Keratinocyte (primary cell): ENCODE data around the gene OBSL1. TPM values are rescaled to one million over a fixed set of nuclear protein-coding genes. Genes with fewer than 3 reads are reported as not detected.

Experiments
- DNase-seq: peaks from one replicate; pipeline ENCODE4 v3.0.0-alpha.2; 2011; ENCODE audit warnings: low read depth, missing footprints, low spot score
- FAIRE-seq: peaks from 2 replicates; lab custom pipeline; 2011; peaks lifted over from hg19 to GRCh38; lab: Jason Lieb, UNC
- H2AFZ ChIP-seq: 2 replicates; pipeline ENCODE4 v1.6.0; 2012; ENCODE audit warnings: low read length, control low read depth, inconsistent platforms; ENCODE audit not compliant: control insufficient read depth
- H3K27ac ChIP-seq: 2 replicates; pipeline ENCODE4 v1.5.1; 2011; ENCODE audit warnings: low read length; ENCODE audit not compliant: control insufficient read depth, insufficient read depth
- H3K27me3 ChIP-seq: 3 replicates; pipeline ENCODE4 v1.6.0; 2011; ENCODE audit warnings: low read length; ENCODE audit not compliant: control insufficient read depth, insufficient read depth; ENCODE audit errors: extremely low read depth
- H3K36me3 ChIP-seq, 2 experiments: 2 replicates in 1 of 2; 3 replicates in 1 of 2; pipeline ENCODE4 v1.5.1; 2011; ENCODE audit warnings: low read length in 2 of 2, mild to moderate bottlenecking in 1 of 2; ENCODE audit not compliant: control insufficient read depth in 2 of 2, insufficient read depth in 2 of 2; ENCODE audit errors: extremely low read depth in 1 of 2
- H3K4me1 ChIP-seq: 3 replicates; pipeline ENCODE4 v1.5.1; 2011; ENCODE audit warnings: low read length; ENCODE audit not compliant: control insufficient read depth, insufficient read depth; ENCODE audit errors: extremely low read depth
- H3K4me2 ChIP-seq: 3 replicates; pipeline ENCODE4 v1.6.0; 2011; ENCODE audit warnings: low read depth, low read length; ENCODE audit not compliant: control insufficient read depth, insufficient read depth; ENCODE audit errors: extremely low read depth
- H3K4me3 ChIP-seq, 3 experiments: fragments of 200-600 bp in 1 of 3; sonication (generic) in 1 of 3; 2 replicates in 2 of 3; 3 replicates in 1 of 3; pipeline ENCODE4 v1.5.1; 2011 to 2016; ENCODE audit warnings: low read length in 3 of 3, mild to moderate bottlenecking in 3 of 3, control low read depth in 2 of 3, inconsistent platforms in 1 of 3, low read depth in 1 of 3, mixed read lengths in 1 of 3, mixed run types in 1 of 3, moderate library complexity in 1 of 3; ENCODE audit not compliant: control insufficient read depth in 2 of 3, insufficient read depth in 2 of 3; ENCODE audit errors: extremely low read depth in 1 of 3
- H3K79me2 ChIP-seq: 2 replicates; pipeline ENCODE4 v1.6.0; 2012; ENCODE audit warnings: low read length; ENCODE audit not compliant: control insufficient read depth, insufficient read depth
- H3K9ac ChIP-seq: 3 replicates; pipeline ENCODE4 v1.6.0; 2011; ENCODE audit warnings: low read length; ENCODE audit not compliant: control insufficient read depth, insufficient read depth; ENCODE audit errors: extremely low read depth
- H3K9me1 ChIP-seq: 3 replicates; pipeline ENCODE4 v1.6.0; 2011; ENCODE audit warnings: low read length; ENCODE audit not compliant: control insufficient read depth, insufficient read depth; ENCODE audit errors: extremely low read depth
- H3K9me3 ChIP-seq: 2 replicates; pipeline ENCODE4 v1.5.1; 2012; ENCODE audit warnings: low read depth, low read length; ENCODE audit not compliant: control insufficient read depth
- H4K20me1 ChIP-seq: 3 replicates; pipeline ENCODE4 v1.6.0; 2011; ENCODE audit warnings: low read length; ENCODE audit not compliant: control insufficient read depth, insufficient read depth; ENCODE audit errors: extremely low read depth
- EZH2 ChIP-seq: IDR thresholded peaks from one replicate; pipeline ENCODE4 v1.6.1; 2012; ENCODE audit warnings: inconsistent platforms, mild to moderate bottlenecking, low read length, moderate library complexity
- dilution Hi-C: fragments of 300-500 bp; cut with MboI; formaldehyde crosslinking; loops from one replicate; pipeline ENCODE4 v1.7.0; 2020; ENCODE audit warnings: low sequenced_read_pairs; ENCODE audit not compliant: extremely low pct_ligation_motif_present
- polyA plus RNA-seq, 5 experiments: library from polyadenylated mRNA; depleted of rRNA in 3 of 5; stranded (reverse) in 3 of 5; stranded (forward) in 1 of 5; unstranded in 1 of 5; fragments of >200 nt; gene quantifications; 1 replicate in 1 of 5; 2 replicates in 3 of 5; 3 replicates in 1 of 5; pipeline versions ENCODE4 v1.2.1 to v1.2.3, GENCODE V29; 2011 to 2012; ENCODE audit warnings: missing spikeins in 2 of 5, low read depth in 1 of 5, low replicate concordance in 1 of 5
- TF ChIP-seq, protein P1 (sequence below), 3 experiments: IDR thresholded peaks in 1 of 3; conservative IDR thresholded peaks in 1 of 3; optimal IDR thresholded peaks in 1 of 3; 2 replicates in 2 of 3; 3 replicates in 1 of 3; pipeline versions ENCODE3 to v1.5.1; 2011; ENCODE audit warnings: low read length in 3 of 3, mild to moderate bottlenecking in 3 of 3, moderate library complexity in 2 of 3, control low read depth in 1 of 3, inconsistent platforms in 1 of 3; ENCODE audit not compliant: insufficient read depth in 2 of 3; ENCODE audit errors: extremely low read depth in 1 of 3

The OBSL1 gene
- polyA plus RNA-seq, 1 donor (not counting 4 experiments of a cell fraction or from before 2014, with no cell fraction given), result 9.3 TPM

DNA sequence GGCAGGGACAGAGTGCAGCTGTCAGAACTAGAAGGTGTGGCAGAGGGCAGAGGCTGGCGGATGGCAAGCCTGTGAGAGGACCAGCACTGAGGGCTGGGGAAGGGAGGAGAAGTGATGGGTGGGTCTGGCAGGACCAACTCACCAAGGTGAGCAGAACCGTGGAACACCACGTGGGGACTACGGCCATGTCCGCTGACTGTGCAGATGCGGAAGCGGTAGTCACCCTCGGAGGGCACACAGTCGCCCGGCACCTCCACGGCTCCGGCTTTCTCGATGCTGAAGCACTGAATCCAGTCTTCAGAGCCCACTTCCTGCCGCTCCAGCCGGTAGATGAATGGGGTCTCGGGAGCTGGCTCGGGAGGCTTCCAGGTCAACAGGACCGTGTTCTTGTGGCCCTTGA lies 4.2 kb downstream of the OBSL1 start:
- Histone ChIP-seq H3K36me3 (no peaks in the 10 kb centered on the region), H4K20me1 (no peaks in the 10 kb centered on the region), H3K9ac (no peak overlapping the region), H3K27me3 (no peaks in the 10 kb centered on the region), H3K9me3 (no peaks in the 10 kb centered on the region), H3K79me2 (no peaks in the 10 kb centered on the region), H2AFZ (no peak overlapping the region), H3K4me3 (no peak overlapping the region), H3K27ac (no peak overlapping the region), H3K9me1 (no peaks in the 10 kb centered on the region), H3K4me1 (peaks cover 7% of the 10 kb centered on the region), H3K4me2 (no peak overlapping the region)
- TF ChIP-seq, protein P1, sequence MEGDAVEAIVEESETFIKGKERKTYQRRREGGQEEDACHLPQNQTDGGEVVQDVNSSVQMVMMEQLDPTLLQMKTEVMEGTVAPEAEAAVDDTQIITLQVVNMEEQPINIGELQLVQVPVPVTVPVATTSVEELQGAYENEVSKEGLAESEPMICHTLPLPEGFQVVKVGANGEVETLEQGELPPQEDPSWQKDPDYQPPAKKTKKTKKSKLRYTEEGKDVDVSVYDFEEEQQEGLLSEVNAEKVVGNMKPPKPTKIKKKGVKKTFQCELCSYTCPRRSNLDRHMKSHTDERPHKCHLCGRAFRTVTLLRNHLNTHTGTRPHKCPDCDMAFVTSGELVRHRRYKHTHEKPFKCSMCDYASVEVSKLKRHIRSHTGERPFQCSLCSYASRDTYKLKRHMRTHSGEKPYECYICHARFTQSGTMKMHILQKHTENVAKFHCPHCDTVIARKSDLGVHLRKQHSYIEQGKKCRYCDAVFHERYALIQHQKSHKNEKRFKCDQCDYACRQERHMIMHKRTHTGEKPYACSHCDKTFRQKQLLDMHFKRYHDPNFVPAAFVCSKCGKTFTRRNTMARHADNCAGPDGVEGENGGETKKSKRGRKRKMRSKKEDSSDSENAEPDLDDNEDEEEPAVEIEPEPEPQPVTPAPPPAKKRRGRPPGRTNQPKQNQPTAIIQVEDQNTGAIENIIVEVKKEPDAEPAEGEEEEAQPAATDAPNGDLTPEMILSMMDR (optimal IDR thresholded peaks at IDR 0.05 in 1 of 3, IDR thresholded peaks at IDR 0.05 in 1 of 3, conservative IDR thresholded peaks at IDR 0.05 in 1 of 3; ENCODE audit: extremely low read depth in 1 of 3, insufficient read depth in 2 of 3, low read length in 3 of 3), result no peak
- no peak for TF ChIP-seq EZH2
- FAIRE-seq (no peak), DNase-seq (no peak)
- dilution Hi-C loops, result no loop called here

DNA sequence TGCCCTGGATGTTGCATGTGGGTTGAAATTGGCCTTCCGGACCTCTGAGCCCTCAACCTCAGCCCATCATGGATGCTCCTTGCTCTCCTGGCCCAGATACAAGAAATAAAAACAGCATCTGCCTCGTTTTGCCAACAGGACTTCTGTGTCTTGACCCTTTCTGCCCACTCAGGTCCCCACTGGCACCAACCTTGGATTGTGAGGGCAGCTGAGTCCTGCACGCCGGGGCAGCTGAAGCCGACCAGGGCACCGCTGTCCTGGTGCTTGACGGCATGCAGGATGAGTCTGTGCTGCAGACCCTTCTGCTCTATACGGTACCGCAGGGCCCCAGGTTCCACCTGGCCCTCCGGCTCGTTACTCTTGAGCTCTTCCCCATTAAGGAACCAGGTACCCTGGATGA lies 4.7 kb downstream of the OBSL1 start:
- no peaks in the 10 kb centered on the region for H3K9me1 ChIP-seq
- no peak for FAIRE-seq

More for the DNA sequence above, 4.7 kb downstream of the OBSL1 start:
- Histone ChIP-seq H3K79me2 (no peaks in the 10 kb centered on the region), H4K20me1 (no peaks in the 10 kb centered on the region), H3K9me3 (no peaks in the 10 kb centered on the region), H3K27ac (no peak overlapping the region), H3K4me2 (no peak overlapping the region), H3K27me3 (no peaks in the 10 kb centered on the region), H3K36me3 (no peaks in the 10 kb centered on the region), H3K9ac (no peak overlapping the region), H3K4me1 (peaks cover 2% of the 10 kb centered on the region), H3K4me3 (no peak overlapping the region), H2AFZ (no peak overlapping the region)
- dilution Hi-C loops, result no loop called here
- TF ChIP-seq, protein P1 (optimal IDR thresholded peaks at IDR 0.05 in 1 of 3, IDR thresholded peaks at IDR 0.05 in 1 of 3, conservative IDR thresholded peaks at IDR 0.05 in 1 of 3; ENCODE audit: extremely low read depth in 1 of 3, insufficient read depth in 2 of 3, low read length in 3 of 3), result no peak
- no peak for TF ChIP-seq EZH2
- DNase-seq, result no peak
